Activated effector memory CD4-positive, alpha-beta T cell treated with anti-CD3 and anti-CD28 coated beads, Interleukin-2, amount 50 U/mL, for 16 hours (primary cell): Measurements from ENCODE around the gene ZNF878.
"Not testable (repeated sequence)": the region's sequence is repeated elsewhere in the genome, so short reads cannot be mapped to it uniquely, and the experiment has no call there.

ENCODE experiments used
- DNase-seq: peaks from one replicate; pipeline ENCODE4 v3.0.0-alpha.2; 2020

The ZNF878 gene

DNA sequence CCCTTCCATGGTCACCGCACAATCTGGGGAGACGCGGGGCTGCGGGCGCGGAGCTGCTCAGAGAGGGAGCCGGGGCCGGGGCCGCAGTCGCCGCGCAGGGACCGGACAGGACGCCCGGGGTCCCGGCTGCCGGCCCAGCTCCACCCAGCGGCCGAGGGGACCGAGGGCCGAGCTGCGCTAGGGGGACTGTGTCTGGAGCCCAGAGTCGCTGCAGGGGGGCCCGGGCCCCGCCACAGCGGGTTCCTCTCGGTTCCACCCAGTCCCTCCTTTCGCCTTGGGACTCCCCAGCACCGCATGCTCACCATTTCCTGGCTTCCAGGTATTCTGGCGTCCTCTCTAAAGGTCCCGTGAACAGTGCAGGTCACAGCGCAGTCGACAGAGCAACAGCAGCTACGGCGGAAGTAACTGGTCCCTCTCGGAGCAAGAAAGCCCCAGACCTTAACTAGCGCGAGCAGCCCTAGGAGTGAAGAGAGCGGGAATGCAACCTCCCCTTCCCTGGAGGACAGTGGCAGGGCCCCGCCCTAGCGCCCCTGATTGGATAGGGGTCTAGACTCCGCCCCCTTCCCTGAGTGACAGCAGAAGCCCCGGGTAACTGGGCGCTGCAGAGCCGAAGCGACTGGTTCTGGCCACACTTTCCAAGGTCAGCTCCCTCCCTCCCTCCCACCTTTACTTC lies at the start of gene ZNF878:
Gene ZNF878, minus strand, starts transcription at position 465 of the 673 bp plus-strand sequence. Its CDS starts 160 bp downstream, at position 305.
- peak; percentile 81 for DNase-seq

DNA sequence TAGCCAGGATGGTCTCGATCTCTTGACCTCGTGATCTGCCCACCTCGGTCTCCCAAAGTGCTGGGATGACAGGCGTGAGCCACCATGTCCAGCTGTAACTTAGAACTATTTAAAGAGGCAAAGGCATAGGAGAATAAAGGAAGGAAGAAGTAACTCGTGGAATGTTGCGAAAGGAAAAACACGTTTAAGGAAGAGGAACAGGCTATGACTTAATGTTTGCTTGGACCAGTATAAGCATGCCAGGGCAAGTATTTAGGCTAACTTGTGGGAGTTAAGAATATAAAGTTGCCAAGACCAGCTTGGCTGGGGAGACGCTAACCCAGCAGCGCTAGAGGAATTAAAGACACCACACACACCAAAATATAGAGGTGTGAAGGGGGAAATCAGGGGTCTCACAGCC lies 45.3 kb upstream of the ZNF878 start:
- DNase-seq, result no peak

DNA sequence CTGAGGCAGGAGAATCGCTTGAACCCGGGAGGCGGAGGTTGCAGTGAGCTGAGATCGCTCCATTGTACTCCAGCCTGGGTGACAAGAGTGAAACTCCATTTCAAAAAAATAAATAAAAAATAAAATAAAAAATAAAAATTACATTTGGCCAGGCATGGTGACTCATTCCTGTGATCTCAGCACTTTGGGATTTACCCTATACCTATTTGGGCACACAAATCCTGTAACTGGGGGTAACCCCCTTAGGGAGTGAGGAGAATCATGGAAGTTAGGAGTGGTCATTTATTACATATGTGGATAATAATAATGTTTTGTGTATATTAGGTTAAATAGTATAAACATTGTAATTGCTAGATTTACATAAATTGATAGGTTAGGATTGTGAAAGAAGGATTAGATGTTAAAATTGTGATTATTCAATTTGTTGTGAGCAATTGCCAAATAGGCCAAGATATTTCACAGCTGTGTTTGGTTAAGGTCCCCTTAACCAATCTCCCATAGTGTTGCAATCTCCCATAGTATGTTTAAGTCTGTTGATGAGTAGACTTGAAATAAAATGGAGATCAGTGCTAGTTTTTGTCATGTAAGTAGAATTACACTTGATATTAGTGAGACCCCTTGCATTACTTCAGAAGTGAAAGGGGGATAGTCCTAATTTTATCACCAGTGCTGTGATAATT lies 42.5 kb upstream of the ZNF878 start:
- no peak for DNase-seq

DNA sequence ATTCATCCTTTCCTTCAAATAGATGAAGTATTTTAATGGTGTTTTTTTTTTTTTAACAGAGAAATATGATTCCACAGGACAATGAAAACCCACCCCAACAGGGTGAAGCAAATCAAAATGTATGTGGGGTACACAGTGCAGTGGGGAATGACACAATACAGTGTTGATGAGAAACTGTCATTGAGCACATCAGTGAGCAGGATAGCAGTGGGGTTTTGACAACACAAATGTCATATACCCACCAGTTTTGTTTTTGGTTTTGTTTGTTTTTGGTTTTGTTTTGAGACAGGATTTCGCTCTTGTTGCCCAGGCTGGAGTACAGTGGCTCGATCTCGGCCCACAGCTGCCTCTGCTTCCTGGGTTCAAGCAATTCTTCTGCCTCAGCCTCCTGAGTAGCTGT lies 41.0 kb upstream of the ZNF878 start:
- DNase-seq, result no peak

DNA sequence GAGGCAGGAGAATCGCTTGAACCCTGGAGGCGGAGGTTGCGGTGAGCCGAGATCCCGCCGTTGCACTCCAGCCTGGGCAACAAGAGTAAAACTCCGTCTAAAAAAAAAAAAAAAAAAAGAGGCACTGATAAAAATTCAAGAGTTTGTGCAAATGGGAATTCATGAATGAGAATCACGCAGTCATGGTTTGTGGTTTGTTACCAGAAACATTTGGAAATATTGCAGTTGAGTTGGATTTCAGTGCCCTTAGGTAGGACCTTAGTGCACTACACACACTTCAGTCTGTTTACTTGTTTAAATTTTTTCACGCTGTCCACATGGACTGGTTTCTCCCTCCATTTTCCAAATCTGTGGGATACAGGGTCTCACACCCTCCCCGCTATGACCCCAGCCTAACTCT lies 40.2 kb upstream of the ZNF878 start:
- DNase-seq, result no peak

DNA sequence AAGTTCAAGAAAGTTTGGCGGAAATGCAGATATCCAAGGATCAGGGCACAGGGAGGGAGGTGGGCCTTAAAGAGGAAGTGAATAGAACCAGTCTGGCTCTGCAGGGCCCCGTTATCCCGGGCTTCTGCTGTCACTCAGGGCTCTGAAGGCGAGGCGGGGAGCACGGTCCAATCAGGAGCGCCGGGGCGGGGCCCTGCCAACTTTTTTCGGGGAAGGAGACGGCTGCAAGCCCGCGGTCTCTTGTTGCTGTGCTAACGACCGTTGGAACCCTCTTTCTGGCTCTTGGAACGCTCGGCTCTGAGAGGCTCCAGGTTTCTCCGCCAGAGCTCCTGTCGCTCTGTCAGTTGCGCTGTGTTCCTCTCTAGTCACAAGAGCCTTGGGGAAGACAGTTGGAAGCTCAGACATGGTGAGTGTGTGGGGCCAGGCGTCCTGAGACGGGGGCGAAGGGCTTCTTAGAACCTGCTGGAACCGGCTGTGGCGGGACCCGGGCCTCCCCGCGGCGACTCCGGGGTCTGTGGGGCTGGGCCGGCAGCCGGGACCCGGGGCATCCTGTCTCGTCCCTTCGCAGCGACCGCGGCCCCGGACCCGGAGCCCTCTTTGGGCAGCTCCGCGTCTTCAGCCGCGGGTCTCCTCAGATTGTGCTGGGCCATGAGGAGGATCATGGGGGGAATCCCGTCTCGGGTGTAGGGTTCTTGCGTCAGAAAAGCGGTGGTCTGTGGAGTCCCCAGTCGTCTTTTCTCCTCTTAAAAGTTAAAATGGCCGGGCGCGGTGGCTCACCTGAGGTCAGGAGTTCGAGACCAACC lies 39.5 kb upstream of the ZNF878 start:
- peak; percentile 83 for DNase-seq

DNA sequence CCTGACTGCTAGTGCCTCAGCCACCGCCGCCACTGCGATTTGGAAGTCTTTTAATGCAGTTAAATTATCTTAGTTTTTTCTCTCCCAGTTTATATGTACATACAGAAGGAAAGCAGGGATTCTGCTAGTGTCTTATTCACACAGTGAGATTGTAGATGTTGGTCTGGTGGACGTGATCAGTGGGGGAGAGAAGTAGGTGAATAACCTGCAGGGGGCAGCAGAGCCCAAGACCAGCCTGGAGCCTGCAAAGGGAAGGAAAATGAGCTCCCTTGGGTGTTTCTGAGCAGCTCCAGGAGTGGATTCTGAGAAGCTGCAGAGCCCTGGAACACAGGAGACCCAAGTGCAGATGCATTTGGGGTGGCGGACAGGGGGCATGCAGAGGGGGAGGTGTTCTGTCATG lies 38.0 kb upstream of the ZNF878 start:
- peak; percentile 84 for DNase-seq

DNA sequence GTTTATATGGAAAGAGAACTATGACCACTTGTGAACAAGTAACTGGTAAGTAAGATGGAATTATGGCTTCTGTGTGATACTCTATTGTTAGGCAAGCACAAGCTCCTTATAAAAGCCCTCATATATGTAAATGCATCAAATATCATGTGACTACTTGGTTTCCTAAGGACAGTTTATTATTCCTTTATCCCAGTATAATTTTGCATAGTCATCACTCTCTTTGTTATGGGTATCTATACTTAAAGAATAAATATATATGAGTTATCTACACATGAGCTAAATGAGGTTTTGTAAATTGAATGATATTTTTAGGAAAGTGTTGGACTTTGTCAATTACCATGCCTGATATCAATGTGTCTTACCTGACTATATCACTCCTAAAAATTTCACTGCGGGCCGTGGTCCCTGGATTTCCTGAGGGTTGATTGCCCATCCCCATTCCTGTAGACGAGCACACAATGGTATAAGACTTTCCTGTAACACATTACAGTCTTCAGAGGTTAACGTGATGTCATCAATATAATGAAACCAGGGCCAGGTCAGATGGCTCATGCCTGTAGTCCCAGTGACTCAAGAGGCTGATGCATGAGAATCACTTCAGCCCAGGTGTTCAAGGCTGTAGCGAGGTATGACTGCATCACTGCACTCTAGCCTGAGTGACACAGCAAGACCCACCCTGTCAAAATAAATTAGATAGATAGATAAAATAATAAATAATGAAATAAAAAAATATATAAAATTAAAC lies 32.5 kb upstream of the ZNF878 start:
- no peak for DNase-seq

DNA sequence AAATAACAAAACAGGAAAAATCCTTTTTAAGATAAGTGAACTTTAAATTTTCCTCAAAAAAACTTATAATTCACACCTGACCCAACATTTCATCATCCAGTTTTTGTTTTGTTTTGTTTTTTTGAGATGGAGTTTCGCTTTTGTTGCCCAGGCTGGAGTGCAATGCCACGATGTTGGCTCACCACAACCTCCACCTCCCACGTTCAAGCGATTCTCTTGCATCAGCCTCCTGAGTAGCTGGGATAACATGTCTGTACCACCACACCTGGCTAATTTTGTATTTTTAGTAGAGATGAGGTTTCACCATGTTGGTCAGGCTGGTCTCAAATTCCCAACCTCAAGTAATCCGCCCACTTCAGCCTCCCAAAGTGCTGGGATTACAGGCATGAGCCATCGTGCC lies 30.6 kb upstream of the ZNF878 start:
- DNase-seq, result not testable (repeated sequence)

DNA sequence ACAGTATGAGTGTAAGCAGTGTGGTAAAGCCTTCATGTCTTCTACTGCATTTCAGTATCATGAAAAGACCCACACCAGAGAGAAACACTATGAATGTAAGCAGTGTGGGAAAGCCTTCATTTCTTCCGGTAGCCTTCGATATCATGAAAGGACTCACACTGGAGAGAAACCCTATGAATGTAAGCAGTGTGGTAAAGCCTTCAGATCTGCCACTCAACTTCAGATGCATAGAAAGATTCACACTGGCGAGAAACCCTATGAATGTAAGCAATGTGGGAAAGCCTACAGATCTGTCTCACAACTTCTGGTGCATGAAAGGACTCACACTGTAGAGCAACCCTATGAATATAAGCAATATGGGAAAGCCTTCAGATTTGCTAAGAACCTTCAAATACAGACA lies 24.6 kb upstream of the ZNF878 start:
- DNase-seq, result no peak

DNA sequence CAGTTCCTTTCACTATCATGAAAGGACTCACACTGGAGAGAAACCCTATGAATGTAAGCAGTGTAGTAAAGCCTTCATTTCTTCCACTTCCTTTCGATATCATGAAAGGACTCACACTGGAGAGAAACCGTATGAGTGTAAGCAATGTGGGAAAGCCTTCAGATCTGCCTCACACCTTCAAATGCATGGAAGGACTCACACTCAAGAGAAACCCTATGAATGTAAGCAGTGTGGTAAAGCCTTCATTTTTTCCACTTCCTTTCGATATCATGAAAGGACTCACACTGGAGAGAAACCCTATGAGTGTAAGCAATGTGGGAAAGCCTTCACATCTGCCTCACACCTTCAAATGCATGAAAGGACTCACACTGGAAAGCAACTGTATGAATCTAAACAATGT lies 23.6 kb upstream of the ZNF878 start:
- DNase-seq, result not testable (repeated sequence)

DNA sequence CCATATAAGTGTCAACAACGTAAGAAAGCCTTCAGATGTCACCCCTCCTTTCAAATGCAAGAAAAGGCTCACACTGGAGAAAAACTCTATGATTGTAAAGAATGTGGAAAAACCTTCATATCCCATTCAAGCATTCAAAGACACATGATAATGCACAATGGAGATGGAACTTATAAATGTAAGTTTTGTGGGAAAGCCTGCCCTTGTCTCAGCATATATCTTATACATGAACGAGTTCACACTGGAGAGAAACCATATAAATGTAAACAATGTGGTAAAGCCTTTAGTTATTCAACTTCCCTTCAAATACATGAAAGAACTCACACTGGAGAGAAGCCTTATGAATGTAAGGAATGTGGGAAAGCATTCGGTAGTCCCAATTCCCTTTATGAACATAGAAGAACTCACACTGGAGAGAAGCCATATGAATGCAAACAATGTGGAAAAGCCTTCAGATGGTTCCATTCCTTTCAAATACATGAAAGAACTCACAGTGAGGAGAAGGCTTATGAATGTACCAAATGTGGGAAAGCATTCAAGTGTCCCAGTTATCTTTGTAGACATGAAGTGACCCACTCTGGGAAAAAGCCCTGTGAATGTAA lies 22.9 kb upstream of the ZNF878 start:
- no peak for DNase-seq

DNA sequence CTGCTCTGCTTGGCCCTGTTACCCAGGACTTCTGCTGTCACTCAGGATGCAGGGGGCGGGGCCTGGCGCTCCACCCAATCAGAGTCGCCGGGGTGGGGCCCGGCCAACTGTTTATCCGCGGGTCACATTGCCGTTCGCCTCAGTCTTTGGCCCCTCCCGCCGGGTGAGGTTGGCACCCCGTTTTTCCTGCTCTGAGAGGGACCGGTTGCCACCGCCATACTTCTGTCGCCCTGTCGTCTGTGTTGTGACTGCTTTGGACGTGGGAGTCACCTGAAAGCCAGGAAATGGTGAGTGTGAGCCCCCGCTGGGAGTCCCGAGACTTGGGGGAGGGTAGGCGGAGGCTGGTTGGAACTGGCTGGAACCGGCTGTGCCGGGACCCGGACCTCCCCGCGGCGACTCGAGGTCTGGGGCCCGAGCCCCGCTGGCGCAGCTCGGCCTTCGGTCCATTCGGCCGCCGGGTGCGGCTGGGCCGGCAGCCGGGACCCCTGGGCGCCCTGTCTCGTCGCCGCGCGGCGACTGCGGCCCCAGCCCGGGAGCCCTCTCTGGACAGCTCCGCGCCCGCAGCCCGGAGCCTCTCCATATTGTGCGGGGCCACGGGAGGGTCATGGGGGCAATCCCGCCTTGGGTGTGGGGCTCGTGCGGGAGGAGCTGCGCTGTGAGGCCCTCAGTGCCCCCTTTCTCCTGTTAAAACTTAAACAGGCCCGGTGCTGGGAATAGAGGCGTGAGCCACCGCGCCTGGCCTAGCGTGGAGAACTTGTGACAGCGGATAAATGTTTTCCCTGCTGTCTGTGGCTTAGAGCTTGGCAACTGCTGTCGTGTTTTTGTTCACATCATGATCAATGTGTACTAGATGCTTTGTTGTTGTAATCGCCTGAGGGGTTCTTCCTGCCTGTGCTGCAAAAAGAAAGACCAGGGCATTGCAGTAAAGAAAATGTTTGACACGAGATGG lies 12.1 kb upstream of the ZNF878 start, which contains the start of gene ZNF844:
Gene ZNF844, plus strand, starts transcription at position 142 of the 949 bp plus-strand sequence. Its CDS starts 143 bp downstream, at position 285.
- peak; percentile 88 for DNase-seq

DNA sequence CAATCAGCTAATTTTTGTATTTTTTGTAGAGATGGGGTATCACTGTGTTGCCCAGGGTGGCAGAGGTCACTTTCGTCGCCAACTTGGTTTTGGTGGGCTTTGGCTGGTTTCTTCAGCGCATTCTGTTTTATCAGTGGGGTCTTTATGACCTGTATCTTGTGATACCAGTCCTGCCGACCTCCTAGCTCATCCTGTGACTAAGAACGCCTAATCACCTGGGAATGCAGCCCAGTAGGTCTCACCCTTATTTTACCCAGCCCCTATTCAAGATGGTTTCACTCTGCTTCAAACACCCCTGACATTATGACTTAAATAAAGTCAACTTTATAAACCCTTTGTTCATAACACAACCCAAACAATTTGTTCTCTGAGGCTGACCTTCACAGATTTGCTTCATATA lies 3.0 kb upstream of the ZNF878 start:
- no peak for DNase-seq

DNA sequence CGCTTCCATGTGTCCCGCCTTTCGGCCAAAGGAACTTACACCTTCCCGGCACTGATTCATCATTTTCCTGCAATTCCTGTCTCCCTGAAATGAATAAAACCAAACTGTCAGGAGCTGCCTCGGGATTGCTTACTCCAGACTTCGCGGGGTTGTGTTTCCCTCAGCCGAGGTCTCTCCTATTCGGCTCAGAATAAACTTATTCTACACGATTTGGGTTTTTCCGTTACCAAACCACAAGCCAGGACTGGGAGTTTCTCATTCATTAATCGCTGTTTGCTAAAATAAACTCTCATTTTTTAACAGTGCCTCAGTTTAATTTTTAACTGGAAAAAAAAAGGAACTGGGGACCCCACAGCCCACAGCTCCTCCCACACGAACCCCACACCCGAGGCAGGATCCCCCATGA lies 667 bp downstream of the ZNF878 start:
- DNase-seq, result no peak

DNA sequence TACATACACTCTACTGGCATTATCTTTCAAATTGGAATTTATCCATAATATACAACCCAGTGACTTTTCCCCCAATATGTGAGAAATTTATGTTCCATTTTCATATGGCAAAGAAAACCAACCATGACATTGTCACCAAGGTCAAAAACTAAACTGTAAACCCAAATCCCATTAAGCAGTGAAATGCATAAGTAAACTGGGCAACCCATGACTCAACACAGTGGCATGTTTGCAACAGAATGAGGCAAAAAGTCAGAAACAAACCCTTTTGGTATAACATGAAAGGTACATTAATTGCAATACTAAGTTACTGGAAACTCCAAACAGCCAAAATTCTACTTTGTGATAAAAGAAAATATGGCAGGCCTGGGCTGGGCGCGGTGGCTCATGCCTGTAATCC lies 4.9 kb downstream of the ZNF878 start:
- no peak for DNase-seq

DNA sequence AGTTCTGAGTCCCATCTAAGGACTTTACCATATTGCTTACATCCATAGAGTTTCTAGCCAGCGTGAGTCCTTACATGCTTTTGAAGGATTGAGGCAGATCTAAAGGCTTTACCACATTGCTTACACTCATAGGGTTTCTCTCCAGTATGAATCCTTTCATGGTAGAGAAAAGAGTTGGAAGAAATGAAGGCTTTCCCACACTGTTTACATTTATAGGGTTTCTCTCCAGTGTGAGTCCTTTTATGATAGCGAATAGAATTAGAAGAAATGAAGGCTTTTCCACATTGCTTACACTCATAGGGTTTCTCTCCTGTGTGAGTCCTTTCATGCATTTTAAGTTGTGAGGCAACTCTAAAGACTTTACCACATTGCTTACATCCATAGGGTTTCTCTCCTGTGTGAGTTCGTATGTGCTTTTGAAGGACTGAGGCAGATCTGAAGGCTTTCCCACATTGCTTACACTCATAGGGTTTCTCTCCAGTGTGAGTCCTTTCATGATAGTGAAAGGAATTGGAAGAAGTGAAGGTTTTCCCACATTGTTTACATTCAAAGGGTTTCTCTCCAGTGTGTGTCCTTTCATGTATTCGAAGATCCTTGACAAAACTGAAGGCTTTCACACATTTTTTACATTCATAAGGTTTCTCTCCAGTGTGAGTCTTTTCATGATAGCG lies 8.9 kb downstream of the ZNF878 start:
- no peak for DNase-seq

DNA sequence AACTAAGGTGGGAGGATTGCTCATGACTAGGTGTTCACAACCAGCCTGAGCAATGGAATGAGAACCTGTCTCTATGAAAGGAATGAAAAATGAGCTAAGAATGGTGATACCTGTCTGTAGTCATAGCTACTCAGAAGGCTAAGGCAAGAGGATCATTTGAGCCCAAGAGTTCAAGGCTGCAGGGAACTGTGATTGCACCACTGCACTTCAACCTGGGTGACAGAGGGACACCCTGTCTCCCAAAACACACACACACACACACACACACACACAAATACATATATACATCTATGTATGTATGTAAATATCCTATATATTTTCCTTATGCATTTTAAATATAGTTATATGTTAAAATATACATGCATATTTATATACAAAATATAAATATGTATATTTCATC lies 9.9 kb downstream of the ZNF878 start:
- no peak for DNase-seq

DNA sequence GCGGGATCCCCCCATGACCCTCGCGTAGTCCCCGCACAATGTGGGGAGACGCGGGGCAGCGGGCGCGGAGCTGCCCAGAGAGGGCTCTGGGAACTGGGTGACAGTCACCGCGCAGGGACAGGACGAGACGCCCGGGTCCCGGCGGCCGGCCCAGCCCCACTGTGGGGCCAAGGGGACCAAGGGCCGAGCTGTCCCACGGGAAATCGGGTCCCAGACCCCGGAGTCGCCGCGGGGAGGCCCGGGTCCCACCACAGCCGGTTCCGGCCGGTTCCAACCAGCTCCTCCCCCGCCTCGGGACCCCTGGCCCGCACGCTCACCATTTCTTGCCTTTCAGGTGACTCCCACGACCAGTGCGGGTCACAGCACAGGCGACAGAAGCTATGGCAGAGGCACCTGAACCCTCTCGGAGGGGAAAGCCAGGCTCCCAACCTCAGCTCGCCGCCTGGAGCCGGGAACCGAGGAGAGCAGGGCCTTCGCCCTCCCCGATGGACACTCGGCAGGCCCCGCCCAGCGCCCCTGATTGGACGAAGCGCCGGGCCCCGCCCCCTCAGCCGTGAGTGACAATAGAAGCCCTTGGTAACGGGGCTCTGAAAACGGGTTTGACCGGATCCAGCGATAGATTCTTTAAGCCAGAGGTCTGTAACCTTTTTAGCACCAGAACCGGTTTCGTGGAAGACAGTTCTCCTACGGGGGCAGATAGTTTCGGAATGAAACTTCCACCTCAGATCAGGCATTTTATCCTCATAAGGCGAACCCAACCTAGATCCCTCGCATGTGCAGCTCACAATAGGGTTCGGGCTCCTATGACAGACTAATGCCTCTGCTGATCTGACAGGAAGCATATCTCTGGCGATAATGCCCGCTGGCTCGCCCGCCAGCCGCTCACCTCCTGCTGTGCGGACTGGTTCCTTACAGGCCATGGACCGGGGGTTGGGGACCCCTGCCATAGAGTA lies 17.3 kb downstream of the ZNF878 start, which contains the start of gene ZNF433:
Gene ZNF433, minus strand, starts transcription at position 460 of the 953 bp plus-strand sequence. Its CDS starts 140 bp downstream, at position 320.
- DNase-seq, result peak; percentile 88
